Epithelial cell of proximal tubule (primary cell): Measurements from ENCODE around the gene NAA16. TPM values are rescaled to one million over a fixed set of nuclear protein-coding genes. Genes with fewer than 3 reads are reported as not detected.
"Not testable (repeated sequence)": the region's sequence is repeated elsewhere in the genome, so short reads cannot be mapped to it uniquely, and the experiment has no call there.

Experiments used
- DNase-seq: peaks from one replicate; pipeline ENCODE4 v3.0.0-alpha.2; 2011; ENCODE audit warnings: low read depth
- H3K4me3 ChIP-seq: 2 replicates; pipeline ENCODE4 v1.5.1; 2011; ENCODE audit warnings: low read depth, mild to moderate bottlenecking, low read length
- CTCF ChIP-seq: conservative IDR thresholded peaks from 2 replicates; pipeline ENCODE4 v1.5.1; 2012; ENCODE audit warnings: low read depth, mild to moderate bottlenecking, low read length
- total RNA-seq: library from RNA; depleted of rRNA; stranded (reverse); fragments of >200 nt; gene quantifications from 2 replicates; pipeline ENCODE4 v1.2.3, GENCODE V29; 2015

NAA16 gene
- total RNA-seq, 1 donor from 2014 or later: 9.6 TPM

- DNase-seq: peak; percentile 19
- peak; percentile 81 for TF ChIP-seq CTCF
- H3K4me3 ChIP-seq: no peak overlapping the region
These were observed 42.1 kb downstream of the NAA16 start for GRCh38 chr13:41352935-41353840.

- no peak overlapping the region for H3K4me3 ChIP-seq
- no peak for DNase-seq
- TF ChIP-seq CTCF: no peak
These were observed 43.3 kb downstream of the NAA16 start for GRCh38 chr13:41354416-41354815.

- not testable (repeated sequence) for H3K4me3 ChIP-seq, DNase-seq
These were observed 45.2 kb downstream of the NAA16 start for GRCh38 chr13:41356385-41356648.

- TF ChIP-seq CTCF: no peak
- no peak for DNase-seq
- H3K4me3 ChIP-seq: no peak overlapping the region
These were observed 45.7 kb downstream of the NAA16 start for GRCh38 chr13:41356786-41357185.

GRCh38 chr13:41361491-41361890 lies 50.4 kb downstream of the NAA16 start:
- no peak for TF ChIP-seq CTCF
- no peak for DNase-seq
- H3K4me3 ChIP-seq: no peak overlapping the region

- DNase-seq: no peak
These were observed 53.0 kb downstream of the NAA16 start for GRCh38 chr13:41364043-41364442.

GRCh38 chr13:41365631-41366030 lies 54.6 kb downstream of the NAA16 start:
- DNase-seq: no peak
- H3K4me3 ChIP-seq: no peak overlapping the region

More at GRCh38 chr13:41364043-41364442, 53.0 kb downstream of the NAA16 start:
- no peak overlapping the region for H3K4me3 ChIP-seq
- TF ChIP-seq CTCF: no peak

More at GRCh38 chr13:41365631-41366030, 54.6 kb downstream of the NAA16 start:
- no peak for TF ChIP-seq CTCF
